Erythroblast (primary cell): Measurements from ENCODE around the gene RPL36.
A peak's percentile ranks its signal among the peaks of the same experiment; 100 is the strongest.

Experiments
- DNase-seq, 2 experiments: peaks; one replicate each; lab custom pipeline; 2025; lab: John Stamatoyannopoulos, UW
- GATA1 ChIP-seq: IDR thresholded peaks from 2 replicates; pipeline ENCODE4 v1.6.1; 2011; ENCODE audit warnings: low read depth, mild to moderate bottlenecking, control low read depth, low read length, moderate library complexity
- POLR2A ChIP-seq: IDR thresholded peaks from 2 replicates; pipeline ENCODE4 v1.6.1; 2011; ENCODE audit warnings: mild to moderate bottlenecking, low read length

RPL36 gene

DNA sequence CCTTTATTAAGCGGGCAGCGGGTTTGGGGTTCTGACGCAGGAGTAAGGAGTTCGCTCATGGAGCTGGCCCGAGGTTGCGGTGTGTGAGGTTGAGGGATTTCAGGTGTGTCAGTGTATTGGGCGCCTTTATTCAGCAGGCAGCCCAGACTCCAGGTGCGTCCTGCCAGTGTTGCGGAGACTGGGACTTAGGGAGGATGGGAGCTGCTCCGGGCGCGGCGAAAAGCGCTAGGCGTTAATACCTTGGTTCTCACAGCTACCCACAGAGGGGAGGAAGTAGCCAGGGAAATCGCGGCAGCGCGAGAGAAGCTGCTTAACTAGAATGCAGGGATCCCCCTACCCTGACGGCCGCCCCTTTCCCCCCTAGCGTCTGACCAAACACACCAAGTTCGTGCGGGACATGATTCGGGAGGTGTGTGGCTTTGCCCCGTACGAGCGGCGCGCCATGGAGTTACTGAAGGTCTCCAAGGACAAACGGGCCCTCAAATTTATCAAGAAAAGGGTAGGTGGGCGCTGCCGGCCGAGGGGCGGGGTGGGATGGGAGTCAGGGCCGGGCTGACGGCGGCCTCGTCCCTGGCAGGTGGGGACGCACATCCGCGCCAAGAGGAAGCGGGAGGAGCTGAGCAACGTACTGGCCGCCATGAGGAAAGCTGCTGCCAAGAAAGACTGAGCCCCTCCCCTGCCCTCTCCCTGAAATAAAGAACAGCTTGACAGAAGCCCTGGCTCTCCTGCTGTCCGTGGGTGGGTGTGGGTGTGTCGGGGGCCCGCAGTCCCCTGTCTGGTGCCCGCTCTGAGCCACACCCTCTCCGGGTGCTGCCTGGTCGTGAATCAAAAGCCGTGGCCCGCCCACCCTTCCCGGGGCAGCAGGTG is 1.1 kb downstream of the RPL36 start:
- TF ChIP-seq POLR2A, result no peak
- TF ChIP-seq GATA1, result no peak
- DNase-seq, result peak; percentile 73 to 76

GRCh38 chr19:5691822-5692722 is 2.0 kb downstream of the RPL36 start:
- peak in 1 of 2 experiments; percentile 57 for DNase-seq
- TF ChIP-seq GATA1 (no peak), POLR2A (no peak)

- no peak for TF ChIP-seq GATA1
- no peak for TF ChIP-seq POLR2A
- no peak for DNase-seq
Measured at GRCh38 chr19:5692723-5693194, 2.7 kb downstream of the RPL36 start.

DNA sequence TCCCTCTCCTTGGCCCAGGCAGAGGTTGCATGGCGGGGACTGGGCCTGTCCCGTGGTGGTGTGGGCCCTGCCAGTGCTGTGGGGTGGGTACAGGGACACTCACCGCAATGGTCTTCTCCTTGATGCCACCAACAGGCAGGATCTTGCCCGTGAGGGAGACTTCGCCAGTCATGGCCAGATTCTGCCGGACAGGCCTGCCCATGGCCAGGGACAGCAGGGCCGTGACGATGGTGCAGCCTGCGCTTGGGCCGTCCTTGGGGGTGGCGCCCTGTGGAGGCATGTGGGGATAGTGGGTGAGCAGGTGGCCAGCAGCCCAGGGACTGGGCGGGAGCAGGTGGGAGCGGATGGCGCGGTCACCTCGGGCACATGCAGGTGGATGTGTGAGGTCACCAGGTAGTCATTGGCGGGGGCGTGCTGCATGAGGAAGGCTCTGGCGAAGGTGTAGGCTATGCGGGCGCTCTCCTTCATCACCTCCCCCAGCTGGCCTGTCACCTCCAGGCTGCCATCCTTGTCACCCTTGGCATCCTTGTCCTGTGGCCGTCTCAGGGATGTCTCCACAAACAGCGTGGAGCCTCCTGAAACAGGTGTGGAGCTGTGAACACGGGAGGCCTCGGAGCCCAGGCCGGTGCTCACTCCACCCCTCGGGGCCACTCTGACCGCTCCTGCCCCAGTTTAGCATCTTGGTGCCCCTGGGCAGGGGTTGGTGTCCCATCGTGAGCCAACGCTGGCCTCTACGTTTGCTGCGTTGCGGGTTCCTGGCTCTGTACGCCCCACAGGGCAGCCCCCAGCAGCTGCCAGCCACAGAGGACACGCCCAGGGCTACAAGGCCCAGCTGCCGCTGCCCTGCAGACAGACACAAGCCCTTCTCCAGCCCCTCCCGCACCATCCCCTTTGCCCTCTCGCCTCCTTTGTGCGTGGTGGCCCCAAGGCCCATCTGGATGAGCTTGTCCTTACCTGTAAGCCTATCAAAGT is 3.4 kb downstream of the RPL36 start:
- no peak for TF ChIP-seq GATA1
- TF ChIP-seq POLR2A, result no peak
- no peak for DNase-seq

DNA sequence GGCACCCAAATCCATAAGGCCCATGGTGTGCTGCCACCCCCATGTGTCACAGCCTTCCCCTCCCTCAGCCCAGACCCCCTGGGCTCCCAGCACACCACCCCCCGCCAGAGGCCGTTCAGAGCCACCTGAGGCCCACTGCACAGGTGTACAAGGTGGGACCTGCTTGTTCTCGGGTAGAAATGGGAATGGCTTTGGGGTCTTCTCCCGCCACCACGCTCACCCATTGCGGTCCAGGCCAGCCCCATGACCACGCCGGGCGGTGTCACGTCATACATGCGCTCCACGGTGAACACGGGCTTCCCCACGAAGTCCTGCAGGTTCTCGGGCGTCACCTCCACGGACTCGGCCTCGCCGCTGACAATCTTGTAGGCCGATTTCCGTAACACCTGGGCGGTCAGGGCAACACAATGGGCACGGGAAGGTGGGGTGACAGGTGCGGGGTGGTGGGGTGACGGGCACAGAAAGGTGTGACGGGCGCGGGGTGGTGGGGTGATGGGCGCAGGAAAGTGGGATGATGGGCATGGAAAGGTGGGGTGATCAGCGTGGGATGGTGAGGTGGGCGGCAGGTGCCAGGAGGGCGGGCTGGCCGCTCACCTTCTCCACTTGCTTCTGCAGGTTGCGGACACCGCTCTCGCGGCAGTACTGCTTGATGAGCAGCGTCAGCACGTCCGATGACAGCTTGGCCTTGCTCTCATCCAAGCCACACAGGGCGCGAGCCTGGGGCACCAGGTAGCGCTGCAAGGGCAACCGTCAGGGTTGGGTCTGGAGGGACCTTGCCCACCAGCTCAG is 4.3 kb downstream of the RPL36 start:
- TF ChIP-seq GATA1 (no peak), POLR2A (no peak)
- DNase-seq, result no peak

DNA sequence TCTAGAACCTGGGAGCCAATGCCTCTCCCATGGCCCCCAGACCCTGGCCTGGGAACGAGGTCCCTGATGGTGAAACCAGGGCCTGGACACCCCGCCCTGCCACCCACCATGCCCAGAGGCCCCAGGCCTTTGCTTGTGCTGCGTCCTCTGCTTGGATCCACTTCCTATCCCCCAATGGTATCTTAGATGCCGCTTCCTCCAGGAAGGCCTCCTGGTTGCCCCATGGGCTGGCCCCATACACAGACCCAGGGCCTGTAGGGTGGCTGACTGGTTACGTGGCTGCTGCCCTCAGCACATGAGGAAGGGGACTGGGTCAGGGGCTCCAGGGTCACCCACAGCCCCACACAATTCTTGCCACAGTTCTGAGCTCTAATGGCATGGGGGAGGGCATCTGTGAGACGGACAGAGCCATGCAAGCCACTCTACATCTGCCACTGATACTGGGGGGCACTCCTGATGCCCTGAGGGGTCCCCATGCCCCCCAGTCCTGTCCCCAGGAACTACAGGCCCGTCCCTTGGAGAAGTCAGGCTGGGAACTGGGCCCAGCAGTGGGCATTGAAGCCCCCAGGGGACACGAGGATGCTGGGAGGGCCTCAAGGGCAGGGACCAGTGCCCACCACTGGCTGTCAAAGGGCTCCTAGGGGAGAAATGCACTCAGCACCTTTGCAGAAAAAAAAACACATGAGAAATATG is 5.0 kb downstream of the RPL36 start:
- DNase-seq, result no peak
- no peak for TF ChIP-seq POLR2A
- no peak for TF ChIP-seq GATA1

DNA sequence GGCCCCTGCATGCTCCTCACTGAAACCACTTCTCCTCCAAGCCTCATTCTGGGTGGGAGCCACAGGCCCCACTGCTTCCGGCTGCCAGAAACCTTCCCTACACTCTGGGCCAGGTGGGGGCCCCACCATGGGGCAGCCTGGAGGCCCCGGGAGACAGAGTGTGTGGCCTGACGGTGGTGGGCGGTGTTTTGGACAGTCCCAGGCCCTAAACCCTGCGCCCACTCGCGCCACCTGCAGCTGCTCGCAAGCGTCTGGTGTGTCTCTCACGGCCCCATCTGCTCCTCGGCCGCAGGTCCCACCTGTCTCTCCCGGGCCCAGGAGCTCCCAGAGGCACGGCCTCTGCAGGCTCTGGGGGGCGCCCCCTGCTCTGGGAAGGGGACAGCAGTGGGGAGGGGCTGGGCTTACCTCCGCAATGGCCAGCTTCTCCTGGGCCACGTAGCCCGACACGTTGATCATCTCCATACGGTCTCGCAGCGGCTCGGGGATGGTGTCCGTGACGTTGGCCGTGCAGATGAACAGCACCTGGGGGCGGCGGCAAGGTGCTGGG is 5.6 kb downstream of the RPL36 start:
- TF ChIP-seq POLR2A (no peak), GATA1 (no peak)
- no peak for DNase-seq

- DNase-seq, result no peak
- no peak for TF ChIP-seq POLR2A
- no peak for TF ChIP-seq GATA1
Measured at GRCh38 chr19:5696196-5697021, 6.3 kb downstream of the RPL36 start.

GRCh38 chr19:5697022-5697889 is 7.2 kb downstream of the RPL36 start:
- TF ChIP-seq POLR2A (no peak), GATA1 (no peak)
- DNase-seq, result no peak

DNA sequence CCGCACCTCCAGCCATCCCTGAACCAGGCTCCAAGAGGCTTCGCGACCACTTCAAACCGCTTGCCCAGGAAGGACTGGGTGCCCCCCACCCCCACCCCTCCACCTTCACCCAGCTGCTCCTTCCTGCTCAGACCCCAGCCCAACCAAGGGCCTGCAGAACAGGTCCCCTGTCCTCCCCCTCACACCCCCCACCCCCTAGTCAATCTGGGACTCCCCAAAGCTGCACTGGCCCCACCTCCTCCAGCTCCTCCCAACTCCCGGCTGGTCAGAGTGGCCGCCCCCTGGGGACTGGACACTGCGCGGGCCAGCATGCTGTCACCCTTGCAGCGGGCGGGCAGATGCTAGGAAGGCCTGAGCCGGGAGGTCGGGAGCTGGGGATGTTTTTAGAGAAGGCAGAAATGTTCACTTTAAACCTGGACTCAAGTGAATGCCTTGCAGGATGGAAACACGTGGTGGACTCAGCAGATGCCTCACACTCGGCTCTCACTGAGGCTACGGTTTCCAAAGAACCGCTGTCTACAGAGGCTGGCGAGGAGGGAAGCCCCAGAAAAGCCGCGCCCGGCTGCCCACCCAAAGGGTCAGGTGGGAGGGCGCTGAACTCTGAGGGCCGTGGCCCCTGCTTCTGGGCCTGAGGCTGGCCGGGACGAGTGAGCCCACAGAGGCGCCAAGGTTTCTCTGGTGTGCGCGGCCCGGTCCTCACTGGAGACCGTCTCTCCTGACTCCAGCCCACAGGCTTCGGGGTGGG is 8.0 kb downstream of the RPL36 start:
- TF ChIP-seq GATA1, result no peak
- no peak for TF ChIP-seq POLR2A
- no peak for DNase-seq
